GM21526 (cell line): ENCODE results near the gene GALNT18.

Source experiments
- ATAC-seq: cut with Tn5 transposase; IDR thresholded peaks from one replicate; pipeline ENCODE4 v1.9.1; 2021; ENCODE audit warnings: moderate library complexity; ENCODE audit not compliant: unreplicated experiment, low FRiP score

Gene GALNT18

DNA sequence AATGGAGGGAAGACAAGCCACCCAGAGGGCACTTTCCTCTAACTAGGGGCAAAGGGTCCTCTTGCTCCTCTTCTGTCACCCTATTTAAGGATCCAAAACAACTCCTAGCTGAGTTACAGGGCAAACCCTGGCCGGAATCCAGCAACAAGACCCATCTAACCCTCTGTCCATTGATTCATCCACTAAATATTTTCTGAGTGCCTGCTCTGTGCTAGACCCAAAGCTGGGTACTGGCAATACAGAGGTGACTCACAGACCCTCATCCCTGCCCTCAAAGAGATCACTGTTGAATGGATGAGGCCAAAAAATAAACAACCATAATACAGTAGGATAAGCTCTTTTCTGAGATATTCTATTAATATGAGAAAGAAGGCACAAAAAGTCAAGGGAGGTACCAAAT lies 4.3 kb upstream of the GALNT18 start:
- no peak for ATAC-seq

DNA sequence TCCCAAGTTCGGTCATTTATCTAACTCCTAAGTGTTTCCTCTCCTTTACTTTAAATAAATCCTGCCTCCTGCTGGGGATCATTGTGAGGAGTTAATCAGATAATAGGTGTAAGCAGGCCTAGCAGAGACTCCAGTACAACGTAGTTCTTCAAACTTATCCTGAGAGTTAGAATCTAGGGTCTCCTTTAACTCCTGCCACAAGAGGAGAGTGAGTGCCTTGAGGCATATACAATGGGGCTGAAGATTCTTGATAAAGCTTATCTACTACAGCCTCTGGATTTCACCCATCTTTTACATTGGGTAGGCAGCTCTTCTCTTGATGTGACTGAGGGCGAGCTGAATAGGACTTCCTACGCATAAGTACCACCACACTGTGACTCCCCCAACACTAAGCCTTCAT lies 3.1 kb upstream of the GALNT18 start:
- no peak for ATAC-seq

DNA sequence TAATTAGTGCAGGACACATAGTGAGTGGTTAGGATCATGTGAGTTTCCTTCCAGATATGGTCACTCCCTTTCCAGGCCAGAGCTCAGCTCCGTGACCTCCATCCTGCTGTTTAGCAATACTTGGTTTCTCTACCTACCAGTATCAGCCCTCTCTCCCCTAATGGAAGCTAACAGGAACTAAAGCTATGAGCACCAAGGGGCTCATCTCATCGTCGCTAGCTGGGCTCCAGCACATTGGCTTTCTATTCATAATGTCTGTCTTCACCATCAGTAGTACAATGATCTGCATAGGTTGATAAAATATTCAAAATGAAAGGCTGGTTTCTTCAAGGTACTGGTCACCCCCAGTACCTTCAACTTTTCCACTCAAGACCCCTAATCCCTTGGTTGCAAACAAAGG lies 2.4 kb upstream of the GALNT18 start:
- ATAC-seq = no peak

- no peak for ATAC-seq
These were observed 967 bp upstream of the GALNT18 start for GRCh38 chr11:11622772-11623171.

DNA sequence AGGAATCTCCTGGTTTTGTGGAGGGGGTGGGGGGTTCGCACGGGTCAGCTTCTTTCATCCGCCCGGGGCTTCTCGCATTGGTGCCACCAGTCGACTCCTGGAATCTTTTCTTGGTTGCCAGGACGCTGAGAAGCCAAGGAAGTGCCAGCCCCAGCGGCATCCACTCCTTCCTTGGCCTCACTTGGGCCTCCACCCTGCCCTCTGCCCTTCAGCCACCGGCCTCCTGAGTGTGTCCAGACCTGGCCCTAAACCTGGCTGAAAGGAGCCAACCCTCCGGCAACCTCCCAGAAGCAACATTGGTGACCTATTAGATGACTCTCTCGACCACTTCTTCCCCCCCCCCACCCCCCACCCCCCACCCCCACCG lies 518 bp upstream of the GALNT18 start:
- no peak for ATAC-seq

DNA sequence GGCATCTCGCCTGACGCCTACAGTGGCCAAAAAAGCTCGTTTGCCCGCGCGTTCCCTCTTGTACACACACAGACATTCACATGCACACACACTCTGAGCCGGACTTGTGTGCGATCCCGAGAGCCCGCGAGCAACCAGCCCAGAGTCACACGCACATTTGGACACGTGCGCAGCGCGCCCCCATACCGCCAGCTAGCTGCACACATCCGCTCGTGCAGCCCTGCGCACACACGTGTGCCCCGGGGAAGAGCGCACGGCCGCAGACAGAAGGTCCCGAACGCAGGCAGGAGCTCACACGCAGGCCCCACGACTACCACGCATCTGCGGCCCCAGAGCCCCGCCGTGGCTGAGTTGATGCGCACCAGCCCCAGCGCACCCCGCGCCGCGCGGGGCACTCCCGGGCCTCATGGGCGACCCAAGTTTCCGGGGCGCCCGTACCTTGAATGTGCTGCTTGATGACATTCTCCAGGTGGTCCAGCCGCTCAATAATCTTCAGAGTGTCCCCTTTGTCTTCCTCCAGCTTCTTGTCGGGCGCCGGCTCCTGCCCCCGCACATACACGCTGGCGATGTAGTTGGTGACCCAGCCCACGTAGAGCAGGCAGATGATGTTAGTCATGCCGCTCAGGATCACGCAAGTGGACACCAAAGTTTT lies 758 bp downstream of the GALNT18 start:
- peak; percentile 25 for ATAC-seq

GRCh38 chr11:11620173-11620920 lies 1.5 kb downstream of the GALNT18 start:
- ATAC-seq = no peak

DNA sequence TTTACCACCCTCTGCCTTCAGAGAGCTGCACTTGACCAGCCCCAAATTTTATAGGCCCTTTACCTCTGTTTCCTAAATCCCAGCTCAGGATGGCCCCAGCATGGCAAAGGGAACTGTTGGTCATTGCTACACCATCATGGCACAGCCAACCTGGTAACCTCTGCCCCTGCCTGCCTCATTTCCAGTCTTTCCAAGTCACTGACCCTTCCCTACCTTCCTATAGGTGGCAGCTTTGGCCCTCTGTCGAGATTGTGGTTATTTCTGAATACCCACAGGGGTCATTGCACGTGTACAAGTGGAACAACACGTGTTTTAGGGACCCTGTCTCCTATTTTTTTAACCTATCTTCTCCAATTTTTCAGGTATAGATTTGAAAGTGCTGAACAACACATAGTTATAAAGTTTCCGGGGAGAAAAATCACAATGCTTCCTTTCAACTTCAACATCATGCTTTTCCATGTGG lies 2.8 kb downstream of the GALNT18 start:
- ATAC-seq = no peak

GRCh38 chr11:11615086-11615485 lies 6.7 kb downstream of the GALNT18 start:
- ATAC-seq = no peak

DNA sequence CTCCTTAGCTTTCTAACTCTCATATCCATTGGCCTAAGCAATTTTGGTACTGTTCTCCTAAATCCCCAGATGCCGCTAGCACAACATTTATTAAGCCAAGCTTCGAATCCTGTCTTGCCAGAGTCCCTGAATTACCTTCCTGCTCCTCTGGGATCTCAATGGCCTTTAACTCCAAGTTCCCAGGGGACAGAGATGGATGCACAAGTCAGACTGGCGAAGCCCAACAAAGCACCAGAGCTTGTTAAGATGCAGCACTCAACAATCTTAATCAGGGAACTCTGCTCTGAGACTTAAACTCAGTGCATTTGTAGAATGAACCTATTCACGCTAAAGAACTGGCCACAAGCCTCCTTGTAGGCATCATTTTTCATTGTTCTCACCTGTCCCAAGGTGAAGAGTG lies 9.4 kb downstream of the GALNT18 start:
- ATAC-seq = no peak

GRCh38 chr11:11611381-11611780 lies 10.4 kb downstream of the GALNT18 start:
- ATAC-seq = no peak

DNA sequence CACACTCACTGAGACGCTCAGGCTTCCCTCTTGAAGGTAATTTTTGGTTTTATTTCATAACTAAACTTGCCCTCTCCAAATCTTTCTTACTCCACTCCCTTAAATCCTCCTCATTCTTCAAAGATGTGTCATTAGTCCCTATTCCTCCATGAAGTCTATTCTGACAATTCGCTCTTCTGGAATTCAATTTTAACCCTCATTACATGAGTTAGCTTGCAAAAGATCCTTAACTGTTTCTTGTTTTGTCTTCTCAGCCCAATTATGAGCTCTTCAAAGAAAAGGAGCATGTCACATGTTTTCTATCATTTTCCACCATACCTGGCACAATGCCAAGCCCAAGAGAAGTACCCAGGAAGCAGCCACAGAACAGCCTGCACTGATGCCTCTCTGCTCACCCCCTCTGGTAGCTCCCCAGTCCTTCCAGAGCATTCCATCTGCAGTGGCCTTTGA lies 13.0 kb downstream of the GALNT18 start:
- no peak for ATAC-seq

DNA sequence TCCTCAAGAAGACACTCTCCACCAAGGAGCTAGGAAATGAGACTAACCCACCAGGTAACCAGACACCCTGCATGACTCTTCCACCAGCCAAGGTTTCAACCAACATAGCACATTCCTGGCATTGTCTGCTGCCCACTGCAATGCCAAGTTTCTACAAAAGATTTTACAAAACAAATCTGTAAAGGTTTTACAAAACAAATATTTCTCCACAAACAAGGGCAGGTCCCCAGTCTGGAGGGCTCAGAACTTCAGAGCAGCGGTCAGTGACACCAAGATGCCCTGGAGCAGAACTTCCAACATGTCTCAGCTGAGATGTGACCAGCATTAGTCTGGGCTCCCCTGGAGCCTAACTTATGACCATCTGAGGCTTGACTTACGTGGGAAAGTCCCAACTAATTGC lies 14.0 kb downstream of the GALNT18 start:
- no peak for ATAC-seq

- no peak for ATAC-seq
These were observed 15.9 kb downstream of the GALNT18 start for GRCh38 chr11:11605821-11606450.

DNA sequence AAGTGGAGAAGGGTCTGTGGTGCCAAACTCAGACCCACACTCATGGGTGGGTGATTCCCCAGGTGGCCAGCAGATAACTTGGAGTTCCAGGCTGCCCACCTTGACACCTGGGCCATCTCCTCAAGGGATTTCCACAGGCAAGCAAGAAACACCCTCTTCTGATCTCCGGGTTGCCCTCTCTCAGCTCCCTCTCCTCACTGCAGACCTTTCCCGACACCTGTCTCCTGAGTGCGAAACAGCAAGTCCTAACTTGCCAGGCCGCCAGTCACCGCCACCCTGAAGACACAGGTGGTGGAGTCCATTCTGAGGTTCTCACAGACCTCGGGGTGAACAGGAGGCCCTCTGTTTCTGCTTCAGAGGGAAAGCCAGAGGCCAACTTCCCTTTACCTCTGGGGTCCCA lies 16.6 kb downstream of the GALNT18 start:
- no peak for ATAC-seq

DNA sequence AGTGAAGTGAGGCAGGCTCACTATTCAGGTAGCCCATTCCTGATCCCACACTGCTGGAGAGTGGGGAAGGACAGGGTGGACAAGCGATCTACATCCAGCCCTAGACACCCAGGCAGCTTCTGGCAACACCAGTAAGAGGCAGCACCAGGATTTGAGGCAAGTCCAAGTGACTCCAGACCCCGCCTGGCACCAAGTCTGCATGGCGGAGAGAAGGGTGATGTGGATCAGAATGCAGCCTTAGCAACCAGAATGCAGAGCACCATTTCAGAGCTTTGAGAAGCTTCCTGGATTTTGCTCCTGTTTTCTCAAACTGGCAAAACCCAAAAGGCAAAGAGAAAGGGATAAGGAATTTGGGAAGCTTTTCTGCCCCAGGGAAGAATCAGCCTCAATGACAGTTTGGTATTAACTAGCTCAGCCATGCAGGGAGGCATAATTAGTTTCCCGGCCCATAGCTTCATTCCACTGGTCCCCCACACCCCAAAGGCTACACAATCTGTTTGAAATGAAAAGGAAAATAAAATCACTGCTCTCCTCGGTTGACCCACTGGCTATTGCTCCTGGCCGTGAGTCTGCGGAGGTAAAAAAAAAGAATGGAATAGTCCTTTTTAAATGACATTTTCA lies 17.3 kb downstream of the GALNT18 start:
- ATAC-seq = no peak

- no peak for ATAC-seq
These were observed 19.8 kb downstream of the GALNT18 start for GRCh38 chr11:11602011-11602410.

DNA sequence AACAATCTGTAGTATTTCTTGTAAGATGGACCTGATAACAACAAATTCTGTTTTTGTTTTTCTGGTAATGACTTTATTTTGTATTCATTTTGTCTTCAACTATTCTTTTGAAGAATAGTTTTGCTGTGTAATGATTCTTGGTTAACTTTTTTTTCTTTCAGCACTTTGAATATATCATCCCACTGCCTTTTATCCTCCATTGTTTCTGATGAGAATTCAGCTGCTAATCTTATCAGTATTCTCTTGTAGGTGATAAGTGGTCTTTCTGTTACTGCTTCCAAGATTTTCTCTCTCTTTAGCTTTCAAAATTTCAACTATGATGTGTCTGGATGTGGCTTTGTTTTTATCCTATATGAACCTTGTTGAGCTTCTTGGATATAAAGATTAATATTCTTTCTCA lies 21.5 kb downstream of the GALNT18 start:
- ATAC-seq = no peak

DNA sequence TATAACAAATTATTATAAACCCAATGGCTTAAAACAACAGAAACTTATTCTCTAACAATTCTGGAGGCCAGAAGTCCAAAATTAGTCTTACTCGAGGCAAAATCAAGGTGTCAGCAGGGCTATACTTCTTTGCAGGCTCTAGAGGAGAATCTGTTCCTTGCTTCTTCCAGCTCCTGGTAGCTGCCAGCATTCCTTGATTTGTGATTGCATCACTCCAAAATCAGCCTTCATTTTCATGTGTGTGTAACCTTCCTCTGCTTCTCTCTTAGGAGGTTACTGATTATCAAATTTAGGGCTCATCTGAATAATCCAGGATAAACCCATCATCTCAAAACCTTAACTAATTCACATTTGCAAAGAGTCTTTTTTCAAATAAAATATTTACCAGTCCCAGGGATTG lies 23.6 kb downstream of the GALNT18 start:
- no peak for ATAC-seq

DNA sequence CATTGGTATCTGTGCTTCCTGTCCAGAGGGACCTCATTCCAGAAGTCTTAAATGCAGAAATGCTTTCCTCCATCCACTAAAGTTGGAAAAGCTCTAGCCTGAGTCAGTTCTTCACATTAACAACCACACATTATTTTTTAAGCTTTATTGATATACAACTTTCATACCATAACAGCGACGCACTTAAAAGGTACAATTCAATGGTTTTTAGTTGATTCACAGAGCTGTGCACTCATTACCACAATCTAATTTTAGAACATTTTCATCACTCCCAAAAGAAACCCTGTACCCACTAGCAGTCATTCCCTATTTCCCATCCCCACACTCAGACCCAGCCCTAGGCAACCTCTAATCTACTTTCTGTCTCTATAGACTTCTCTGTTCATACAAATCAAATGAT lies 27.6 kb downstream of the GALNT18 start:
- no peak for ATAC-seq

GRCh38 chr11:11592146-11592684 lies 29.6 kb downstream of the GALNT18 start:
- ATAC-seq = no peak
